Activated CD4-positive, alpha-beta T cell treated with anti-CD3 and anti-CD28 coated beads for 1 hour (primary cell): ENCODE measurements around the gene KMT5B.
A peak's percentile ranks its signal among the peaks of the same experiment; 100 is the strongest.

ENCODE experiments used
- DNase-seq: peaks from one replicate; pipeline ENCODE4 v3.0.0-alpha.2; 2020

The KMT5B gene

DNA sequence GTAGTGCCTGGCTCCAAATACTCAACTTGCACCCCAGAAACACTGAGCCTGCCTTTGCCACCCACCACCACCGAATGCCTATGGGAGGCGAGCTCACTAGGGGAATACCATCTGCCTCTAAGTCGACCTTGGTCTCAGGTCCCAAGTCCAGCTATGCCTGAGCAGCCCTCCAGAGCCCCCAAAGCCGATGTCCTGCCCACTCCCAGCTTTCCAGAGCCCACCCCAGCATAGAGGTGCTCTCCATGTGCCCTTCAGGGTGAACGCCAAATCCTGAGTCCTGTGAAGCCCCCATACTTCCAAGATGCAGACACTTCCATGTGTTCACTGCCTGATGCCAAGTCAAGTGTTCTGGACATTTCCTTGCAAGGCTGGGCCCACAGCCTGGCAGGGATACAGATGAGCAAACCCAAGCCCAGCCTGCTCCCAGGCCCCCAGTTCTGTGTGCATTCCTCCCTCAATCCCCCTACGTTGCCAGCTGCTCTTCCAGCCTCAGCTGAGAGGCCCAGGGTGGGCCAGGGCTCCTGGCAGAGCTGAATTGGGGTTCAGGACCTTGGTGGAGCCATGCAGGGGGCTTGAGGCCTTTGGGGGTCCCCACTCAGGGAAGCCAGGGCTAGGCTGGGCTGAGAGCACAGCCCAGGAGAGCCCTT is 2.6 kb upstream of the KMT5B start:
- DNase-seq: no peak

DNA sequence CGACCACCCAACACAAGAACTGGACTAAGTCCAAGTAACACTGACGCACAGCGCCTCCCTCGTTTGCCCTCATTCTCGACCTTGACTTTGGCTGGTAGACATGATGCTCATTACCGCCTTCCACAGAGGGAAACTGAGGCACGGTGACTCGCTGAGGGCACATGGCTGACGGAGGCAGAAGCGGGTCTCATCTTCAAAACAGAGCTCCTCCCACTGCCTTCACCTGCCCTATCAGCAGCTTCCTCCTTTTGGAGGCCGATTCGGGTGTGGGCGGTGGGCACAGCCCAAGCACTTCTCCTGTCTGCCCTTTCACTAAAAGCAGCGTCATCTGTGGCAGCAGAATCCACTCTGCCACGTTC is 2.0 kb upstream of the KMT5B start:
- no peak for DNase-seq

DNA sequence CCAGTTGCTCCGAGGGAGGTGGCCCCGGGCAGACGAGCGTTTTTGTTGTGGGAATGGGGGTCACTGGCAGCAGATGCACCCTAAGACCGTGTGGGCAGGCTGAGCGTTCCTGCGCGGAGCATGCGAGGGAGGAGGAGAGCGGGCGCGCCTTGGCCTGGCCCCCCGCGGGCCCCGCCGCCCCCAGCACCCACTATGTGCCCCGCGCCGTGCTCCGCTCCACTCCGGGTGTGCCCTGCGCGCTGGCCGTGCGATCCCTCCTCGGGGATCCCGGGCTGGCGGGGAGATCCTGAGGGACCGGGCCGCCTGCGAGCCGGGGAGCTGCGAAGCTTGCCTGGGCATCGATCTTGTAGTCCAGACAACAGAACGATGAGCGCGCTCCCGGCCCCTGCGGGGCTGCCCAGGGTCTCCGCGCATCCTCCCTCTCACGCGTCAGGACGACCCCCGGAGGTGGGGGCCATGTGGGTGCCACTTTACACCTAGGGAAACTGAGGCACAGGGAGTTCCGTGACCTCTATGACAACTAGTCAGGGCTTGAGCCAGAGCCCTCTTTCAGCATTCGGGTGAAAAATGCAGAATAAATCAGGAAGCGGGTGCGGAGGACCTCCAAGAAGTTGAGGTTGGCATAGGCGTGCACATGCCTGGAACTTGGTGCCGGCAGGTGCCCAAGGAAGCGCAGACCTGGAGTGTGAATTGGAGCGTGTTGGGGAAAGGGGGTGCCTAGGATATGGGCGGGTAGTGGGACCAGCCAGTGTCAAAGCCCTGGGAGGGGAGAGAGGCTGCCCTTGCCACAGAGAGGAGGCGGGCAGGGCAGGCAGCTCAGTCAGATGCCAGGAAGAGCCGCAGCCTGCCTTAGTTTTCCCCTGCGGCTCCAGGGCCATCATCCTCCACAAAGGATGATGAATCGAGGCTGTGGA is 1.3 kb upstream of the KMT5B start:
- DNase-seq: no peak

DNA sequence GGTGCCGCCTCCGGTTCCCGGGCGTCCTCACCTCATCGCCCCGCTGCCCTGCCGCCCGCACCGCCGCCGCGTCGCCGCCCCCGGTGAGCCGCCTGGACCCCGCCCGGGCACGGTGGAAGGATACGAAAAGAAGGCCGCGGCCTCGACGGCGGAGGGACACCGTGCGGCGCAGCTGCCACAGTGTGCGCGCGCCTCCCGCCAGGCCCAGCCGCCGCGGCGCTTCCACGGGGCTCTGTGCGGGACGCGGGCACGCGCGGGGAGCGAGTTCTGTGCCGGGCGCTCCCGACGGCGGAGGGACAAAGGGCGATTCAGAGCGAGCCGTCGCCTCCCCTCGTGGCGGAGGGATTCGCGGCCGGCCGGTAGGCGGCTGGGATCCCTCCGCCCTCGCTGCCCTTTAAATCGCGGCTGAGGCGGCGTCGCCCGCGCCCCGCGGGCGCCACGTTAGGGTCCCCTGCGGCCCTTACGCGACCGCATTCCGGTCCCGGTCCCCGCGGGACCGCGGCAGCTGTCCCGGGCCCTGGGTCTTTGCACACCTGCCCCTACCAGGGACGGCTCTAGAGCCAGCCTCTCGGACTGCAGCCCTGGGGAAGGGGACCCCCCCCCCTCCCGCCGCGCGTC is 568 bp upstream of the KMT5B start:
- peak; percentile 74 for DNase-seq

DNA sequence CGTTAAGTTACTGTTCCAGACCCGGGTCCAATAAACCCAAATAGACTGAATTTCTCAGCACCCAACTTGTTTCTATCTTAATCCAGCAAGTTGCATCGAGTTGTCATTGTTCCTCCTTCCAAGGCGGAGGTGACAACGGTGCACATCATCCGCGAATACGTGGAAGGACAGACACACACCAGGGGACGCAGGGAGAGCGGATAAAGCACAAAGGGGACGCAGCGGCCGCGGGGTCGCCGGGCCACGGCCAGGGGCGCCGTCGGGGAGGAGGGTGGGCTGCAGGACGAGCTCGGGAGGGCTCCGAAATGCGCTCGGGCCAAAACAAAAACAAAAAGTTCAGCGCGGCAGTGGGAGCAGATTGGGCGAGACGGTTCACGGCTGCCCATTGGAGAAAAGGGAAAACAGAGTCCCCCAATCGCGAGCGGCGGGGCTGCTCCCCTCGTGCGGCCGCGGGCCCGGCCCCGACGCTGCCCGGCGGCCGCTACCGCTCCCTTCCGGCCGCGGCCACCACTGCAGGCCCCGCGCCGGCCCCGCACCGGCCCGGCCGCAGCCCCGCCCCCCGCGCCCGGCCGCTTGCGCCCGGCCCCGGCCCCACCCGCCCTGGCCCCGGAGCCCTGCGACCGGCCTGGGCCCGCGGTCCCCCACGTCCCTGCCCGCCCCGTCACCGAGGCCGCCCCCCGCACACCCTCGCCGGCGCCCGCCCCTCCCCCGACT is 518 bp downstream of the KMT5B start:
- DNase-seq: peak; percentile 21

DNA sequence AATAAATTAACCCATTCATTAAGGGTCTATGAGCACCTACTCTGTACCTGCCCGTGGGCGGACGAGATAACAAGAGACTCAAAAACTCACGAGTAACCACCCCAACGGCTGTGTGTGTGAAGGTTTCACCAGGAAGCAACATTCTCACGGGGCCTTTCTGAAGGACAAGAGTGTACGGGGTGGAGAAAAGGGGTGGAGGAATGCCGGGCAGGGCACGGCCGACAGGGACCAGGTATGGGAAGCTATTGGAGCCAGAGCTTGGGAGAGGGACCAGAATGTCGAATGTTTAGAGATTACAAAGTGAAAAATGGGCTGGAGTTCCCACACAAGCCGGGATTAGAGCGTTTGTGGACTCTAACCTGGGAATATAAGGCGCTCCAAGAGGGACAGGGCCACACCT is 1.6 kb downstream of the KMT5B start:
- DNase-seq: no peak

DNA sequence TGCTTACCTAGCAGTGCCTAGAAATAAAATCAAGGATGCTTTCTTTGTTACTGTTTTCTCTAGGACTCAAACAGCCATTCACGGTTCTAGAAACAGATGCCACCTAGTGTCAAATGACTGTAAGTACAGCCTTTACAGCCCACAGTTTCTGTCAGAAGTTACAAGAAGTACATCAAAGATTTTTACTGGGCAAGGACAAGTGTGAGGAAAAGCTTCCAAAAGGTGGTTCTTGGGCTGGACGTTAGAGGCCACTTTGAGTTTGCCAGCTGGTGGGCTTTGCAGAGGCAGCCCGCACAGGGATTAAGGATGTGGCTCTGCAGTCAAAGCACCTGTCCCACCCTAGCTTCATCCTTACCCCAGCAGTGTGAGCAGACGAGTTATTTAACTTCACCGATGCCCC is 6.9 kb downstream of the KMT5B start:
- DNase-seq: no peak

DNA sequence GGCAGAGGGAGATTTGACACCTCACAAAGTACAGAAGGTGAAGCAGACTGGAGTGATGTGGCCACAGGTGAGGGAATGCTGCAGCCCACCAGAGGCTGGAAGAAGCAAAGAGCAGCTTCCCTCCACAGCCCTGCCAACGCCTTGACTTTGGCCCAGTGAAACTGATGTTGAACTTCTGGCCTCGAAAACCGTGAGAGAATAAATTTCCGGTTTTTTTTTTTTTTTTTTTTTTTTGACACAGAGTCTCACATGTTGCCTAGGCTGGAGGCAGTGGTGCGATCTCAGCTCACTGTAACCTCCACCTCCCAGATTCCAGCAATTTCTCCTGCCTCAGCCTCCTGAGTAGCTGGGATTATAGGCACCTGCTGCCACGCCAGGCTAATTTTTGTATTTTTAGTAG is 8.7 kb downstream of the KMT5B start:
- no peak for DNase-seq

DNA sequence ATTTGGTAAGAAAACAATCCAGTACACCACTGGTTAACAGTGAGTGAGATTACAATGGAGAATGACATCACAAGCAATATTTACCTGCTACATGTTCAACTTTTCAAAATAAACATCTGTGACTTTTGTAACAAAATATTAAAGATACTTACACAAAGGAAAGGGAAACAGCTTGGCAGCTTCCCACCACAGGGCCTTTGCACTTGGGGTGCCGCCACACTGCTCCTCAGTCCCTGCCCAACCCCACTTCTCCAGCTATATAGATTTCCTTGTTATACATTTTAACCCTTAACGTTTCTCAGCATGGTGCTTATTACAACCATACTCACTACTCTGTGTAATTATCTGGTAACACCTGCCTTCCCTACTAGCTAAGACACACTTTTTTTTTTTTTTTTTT is 10.9 kb downstream of the KMT5B start:
- DNase-seq: no peak

DNA sequence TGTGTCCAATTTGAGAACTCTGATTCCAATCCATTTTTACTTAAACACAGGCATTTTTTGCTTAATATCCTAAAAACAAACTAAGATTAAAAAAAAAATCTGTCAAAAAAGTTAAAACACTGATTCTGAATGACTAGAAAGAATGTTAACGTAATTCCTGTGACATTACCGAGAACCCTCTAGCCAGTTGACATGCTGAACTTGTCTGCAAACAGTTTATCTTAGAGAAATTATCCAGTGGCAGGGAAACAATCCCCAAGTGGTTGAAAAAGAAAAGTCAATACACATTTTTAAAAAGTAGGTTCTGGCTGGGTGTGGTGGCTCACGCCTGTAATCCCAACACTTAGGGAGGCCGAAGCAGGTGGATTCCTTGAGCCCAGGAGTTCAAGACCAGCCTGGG is 11.6 kb downstream of the KMT5B start:
- no peak for DNase-seq

DNA sequence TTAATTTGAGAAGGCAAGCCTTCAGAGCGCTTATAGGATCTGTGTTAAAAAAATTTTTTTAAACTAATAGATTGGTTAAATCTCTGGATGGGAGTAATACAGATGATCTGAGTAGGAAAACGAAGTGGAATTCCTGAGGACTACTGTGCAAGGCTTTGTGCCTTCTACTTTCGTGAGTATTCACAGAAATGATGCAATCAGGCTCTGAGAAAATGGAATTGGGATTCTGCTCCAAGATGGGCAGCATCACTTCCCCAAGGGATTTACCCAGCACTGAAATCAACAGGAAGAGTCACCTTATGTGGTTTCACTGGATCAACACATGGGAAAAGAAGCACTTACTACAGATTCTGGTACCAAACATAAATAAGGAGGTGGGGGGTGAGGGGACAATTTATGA is 12.5 kb downstream of the KMT5B start:
- DNase-seq: no peak

DNA sequence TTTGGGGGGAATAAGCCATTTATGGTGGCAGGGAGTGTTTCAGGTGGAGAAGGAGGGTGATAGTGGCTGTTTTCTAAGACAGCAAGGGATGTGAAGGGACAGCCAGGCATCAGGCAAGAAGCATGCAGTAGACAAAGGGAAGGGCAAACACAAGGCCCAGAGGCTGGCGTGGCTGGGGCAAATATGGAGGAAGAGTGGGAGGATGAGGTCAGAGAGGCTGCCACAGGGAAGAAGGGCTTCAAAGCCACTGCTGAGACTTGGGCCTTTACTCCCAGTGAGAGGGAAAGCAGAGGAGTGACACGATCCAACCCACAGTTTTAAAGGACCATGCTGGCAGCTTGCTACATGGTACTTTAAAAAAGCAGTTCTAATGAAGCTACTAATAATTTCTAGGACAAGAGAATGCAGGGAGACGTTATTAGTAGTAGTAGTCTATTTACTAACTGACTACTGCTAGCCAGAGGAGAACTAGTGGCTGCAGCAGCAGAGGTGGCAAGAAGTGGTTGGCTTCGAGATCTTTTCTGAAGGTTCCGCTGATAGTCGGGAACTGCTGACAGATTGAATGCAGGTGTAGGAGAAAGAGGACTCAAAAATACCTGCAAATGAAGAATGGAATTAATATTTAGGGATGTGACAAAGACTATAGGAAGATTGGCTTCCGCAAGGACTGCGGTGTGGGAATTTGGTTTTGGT is 13.7 kb downstream of the KMT5B start:
- no peak for DNase-seq

DNA sequence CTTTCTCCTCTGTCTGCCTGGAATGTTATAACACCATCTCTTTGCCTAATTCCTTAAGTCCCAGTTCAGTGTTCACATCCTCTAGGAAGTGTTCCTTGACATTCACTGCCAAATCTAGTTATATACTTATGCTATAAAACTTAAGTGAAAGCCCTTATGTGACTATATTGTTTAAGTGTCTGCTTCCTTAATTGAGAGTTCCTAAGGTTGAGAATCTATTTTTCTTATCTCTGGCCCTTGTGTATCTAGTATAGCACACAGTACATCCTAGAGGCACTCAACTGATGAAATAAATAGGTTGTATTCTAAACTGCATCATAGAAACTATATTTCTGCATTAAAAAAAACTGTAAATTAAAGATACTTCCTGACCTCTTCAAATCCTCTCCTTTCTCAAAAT is 16.9 kb downstream of the KMT5B start:
- DNase-seq: no peak

DNA sequence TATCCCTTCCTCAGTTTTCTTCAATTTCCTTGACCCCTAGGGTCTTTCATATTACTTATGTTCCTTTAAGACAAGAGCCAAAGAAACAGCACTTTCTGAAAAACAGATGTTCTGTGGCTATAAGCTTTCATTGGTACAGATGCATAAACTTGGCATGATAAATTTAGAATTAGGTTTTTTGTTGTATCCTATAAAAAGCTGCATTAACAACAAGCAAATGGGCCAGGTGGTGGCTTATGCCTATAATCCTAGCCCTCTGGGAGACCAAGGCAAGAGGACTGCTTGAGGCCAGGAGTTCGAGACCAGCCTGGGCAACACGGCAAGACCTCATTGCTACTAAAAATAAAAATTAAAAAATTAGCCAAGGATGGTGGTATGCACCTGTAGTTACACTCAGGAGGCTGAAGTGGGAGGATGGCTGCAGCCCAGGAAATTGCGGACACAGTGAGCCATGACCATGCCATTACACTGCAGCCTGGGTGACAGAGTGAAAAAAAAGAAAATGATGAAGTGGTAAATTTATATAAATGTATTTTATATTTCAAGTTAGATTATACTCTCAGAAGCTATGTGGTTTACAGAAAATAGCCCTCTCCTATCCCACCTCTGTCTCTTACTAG is 18.3 kb downstream of the KMT5B start:
- DNase-seq: no peak

DNA sequence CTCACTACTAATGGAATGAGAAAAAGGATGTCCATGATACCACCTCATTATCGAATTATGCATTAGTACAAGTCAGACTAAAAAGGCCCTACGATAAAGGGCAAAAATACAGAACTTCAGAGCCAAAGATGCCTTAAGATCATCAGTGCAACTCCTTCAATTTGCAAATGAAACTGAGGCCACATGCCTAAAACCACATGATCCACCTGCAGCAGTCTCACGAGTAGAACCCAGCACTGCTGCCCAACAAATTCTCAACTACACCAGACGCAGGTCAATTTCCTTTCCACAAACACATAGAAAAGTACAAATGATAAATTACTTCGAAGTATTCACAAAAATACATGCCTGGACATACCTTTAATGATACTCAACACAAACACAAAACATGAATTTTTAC is 20.1 kb downstream of the KMT5B start:
- DNase-seq: no peak

DNA sequence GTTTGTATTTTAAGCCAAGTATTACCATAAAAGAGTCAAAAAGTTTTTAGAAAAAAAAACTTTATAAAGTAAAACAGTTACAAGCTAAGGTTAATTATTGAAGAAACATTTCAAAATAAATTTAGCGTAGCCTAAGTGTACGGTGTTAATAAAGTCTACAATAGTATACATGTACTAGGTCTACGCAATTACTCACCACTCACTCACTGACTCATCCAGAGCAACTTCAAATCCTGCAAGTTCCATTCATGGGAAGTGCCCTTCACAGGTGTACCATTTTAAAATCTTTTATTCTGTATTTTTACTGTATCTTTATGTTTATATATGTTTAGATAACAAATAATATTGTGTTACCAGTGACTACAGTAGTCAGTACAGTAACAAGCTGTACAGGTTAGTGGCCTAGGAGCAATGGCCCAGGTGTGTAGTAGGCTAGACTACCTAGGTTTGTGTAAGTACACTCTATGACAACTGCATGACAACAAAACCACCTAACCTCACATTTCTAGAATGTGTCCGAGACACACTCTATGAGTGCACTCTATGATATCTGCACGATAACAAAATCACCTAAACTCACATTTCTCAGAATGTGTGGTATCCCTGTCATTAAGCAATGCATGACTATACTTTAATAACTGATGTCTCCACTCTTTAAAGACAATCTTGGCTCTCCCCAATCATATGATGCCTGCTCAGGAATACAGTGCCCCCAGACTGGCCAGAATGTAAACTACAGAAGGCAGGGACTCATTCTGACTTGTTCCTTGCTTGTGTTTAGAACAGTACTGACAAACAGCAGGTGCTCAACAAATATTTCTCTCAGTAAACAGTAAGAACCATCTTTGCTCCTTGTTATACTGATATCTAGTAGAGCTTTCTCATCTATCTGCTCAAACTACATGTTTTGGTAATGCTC is 21.2 kb downstream of the KMT5B start:
- DNase-seq: no peak

DNA sequence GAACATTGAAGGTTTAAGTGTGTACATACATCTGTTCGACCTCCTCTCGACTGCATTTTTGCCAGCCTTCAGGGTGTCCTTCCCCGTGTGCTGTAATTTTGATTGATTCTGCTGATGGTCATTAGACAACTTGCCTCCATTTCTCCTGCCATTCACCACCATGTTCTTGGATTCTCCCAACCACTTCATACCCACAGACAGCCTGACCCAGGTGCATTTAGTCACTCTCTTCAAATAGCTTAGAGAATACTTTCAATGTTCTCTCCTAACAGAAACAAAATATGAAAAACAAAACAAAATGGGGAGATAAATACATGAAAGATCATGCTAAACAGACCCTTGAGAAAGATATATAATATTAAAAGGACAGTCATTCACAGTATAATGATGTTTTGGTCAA is 23.2 kb downstream of the KMT5B start:
- DNase-seq: no peak

DNA sequence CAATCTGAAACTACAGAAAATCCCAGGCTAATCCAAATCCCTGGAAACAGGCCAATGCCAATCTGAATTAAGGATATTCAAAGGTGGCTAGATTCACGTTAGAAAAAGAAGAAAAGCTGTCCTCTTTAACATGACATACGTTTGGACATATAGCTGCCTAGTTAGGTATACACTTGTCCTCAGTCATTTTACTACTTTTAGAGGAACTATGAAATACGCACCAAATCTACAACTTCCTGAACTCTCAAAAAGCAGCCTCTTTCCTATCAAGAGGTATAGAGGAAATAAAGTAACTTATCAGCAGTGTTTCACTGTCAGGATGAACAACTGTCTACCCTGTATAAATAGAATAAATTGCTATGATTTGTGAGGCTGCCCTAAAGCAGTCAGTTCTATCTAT is 24.0 kb downstream of the KMT5B start:
- DNase-seq: no peak

DNA sequence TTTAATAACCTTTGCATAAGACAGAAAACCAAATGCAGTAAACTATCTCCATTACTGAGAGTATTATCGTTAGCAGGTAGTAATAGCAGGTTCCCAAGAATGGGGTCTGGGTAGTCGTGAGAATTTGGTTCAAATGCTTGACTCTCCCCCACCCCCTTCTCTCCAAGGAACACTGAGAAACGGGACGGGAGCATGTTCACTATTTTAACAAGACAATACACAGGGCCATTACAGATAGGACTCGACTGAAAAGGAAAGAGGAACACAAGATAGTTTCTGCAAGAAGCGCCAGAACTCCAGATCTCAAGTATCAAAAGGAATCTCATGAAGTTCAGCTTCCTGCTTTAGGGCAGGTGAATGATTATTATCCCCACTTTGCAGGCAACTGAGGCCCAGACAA is 27.0 kb downstream of the KMT5B start:
- no peak for DNase-seq

DNA sequence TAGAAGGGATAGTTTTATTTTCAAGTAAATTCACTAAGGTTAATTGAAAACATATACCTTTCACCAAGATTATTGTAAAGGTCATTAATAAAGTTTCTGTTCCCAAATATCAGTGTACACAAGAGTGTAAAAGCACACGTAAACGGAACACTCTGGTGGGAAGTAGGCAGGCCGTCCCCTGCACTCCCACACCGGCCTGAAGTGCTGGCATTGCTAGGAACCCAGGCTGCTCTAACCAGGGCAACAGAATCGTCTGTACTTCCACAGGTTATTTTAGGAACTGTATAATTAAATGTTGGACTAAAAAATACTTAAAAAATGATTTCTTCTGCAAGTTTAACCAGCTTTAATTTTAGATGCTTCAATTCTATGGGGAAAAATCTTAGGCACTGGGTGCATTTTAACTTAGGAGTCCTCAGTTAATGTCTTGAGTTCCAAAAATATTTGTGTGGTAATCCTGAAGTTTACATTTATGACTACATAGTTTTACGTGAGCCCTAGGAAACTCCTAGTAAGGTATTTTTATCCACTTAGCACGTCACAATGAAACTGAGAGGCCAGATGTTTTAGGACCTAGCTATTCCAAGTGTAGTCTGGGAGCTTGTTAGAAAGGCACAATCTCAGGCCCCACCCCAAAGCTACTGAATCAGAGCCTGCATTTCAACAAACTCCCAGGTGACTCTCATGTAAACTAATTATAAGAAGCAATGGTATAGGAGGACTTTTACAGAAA is 31.2 kb downstream of the KMT5B start:
- DNase-seq: no peak

DNA sequence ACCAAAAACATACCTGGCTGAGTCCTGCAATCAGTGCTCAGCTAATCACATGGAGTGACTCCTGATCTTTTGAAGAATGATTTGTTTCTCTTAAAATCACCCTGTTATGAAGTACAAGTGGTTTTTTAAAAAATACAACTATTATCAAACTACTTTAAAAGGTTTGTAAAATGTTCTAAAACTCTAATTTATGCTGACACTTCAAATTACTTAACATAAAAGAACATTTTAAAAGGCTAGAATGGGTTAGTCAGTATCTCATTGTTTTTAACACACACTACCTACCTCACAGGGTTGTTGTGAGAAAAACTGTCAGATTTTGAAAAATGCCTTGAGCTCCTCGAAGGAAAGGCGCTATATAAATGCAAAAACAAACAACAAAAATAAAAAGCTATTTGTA is 33.2 kb downstream of the KMT5B start:
- DNase-seq: no peak
